Measurements from ENCODE around the gene CCDC34.

CCDC34 gene

DNA sequence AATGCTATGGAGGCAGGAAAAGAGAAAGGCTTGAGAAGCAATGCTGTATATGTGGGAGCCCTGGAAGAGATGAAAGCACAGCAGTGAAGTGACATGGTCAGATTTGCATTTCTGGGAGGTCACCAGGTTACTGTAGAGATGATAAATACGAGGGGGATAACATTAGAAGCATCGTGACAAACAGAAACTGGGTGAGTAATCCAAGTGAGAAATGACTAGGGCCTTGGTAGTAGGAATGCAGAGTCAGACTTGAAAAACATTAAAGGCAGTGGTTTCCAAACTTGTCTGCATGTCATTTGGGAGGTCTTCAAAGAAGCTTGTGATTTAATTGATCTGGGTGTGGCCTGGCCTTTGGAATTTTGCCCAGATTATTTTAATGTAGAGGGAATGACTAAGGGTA, 43.9 kb downstream of the CCDC34 start:
- TF ChIP-seq, protein P1, sequence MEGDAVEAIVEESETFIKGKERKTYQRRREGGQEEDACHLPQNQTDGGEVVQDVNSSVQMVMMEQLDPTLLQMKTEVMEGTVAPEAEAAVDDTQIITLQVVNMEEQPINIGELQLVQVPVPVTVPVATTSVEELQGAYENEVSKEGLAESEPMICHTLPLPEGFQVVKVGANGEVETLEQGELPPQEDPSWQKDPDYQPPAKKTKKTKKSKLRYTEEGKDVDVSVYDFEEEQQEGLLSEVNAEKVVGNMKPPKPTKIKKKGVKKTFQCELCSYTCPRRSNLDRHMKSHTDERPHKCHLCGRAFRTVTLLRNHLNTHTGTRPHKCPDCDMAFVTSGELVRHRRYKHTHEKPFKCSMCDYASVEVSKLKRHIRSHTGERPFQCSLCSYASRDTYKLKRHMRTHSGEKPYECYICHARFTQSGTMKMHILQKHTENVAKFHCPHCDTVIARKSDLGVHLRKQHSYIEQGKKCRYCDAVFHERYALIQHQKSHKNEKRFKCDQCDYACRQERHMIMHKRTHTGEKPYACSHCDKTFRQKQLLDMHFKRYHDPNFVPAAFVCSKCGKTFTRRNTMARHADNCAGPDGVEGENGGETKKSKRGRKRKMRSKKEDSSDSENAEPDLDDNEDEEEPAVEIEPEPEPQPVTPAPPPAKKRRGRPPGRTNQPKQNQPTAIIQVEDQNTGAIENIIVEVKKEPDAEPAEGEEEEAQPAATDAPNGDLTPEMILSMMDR (IDR thresholded peaks at IDR 0.05; ENCODE audit: control insufficient read depth, insufficient read depth, low read depth, low read length, missing control alignments) = no peak
- no peak for DNase-seq (ENCODE audit: low read depth)
- no peak overlapping the region for H3K4me3 ChIP-seq (ENCODE audit: control insufficient read depth, low read depth, low read length)

DNA sequence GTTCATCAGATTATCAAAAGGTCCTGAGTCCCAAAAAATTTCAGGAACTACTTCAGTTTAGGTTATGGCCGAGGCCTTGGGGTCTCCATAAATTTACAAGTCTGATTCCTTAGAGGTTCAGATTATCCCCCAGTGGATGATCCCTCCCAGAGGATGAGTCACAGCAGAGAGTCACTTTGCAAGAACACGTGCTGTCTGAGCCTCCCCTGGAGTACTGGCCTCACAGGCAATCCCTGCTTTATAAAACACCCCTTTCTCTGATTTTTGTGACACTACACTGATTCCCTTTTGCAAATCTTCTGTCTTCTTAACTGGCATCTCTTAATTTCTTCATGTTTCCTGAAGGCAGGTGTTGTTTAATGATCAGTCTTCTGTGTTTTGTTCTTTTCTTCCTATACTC, 45.3 kb downstream of the CCDC34 start:
- no peak for DNase-seq (ENCODE audit: low read depth)
- TF ChIP-seq, protein P1 (IDR thresholded peaks at IDR 0.05; ENCODE audit: control insufficient read depth, insufficient read depth, low read depth, low read length, missing control alignments) = no peak
- H3K4me3 ChIP-seq (ENCODE audit: control insufficient read depth, low read depth, low read length) = no peak overlapping the region

DNA sequence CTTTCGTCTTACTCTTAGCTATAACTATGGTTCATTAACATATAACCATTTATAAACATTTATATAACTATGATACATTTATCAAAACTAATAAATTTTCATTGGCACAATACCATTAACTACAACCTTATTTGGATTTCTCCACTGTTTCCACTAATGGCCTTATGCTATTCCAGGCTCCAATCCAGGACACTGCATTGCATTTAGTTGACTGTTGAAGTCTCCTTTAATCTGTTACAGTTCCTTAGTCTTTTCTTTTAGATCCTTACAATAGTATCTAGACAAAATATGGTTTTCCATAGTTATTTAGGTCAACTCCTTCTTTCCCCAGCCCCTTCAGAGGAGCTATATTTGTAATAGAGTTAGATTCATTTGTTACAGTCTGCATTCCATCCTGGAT, 47.2 kb downstream of the CCDC34 start:
- H3K4me3 ChIP-seq (ENCODE audit: control insufficient read depth, low read depth, low read length) = no peak overlapping the region
- TF ChIP-seq, protein P1 (IDR thresholded peaks at IDR 0.05; ENCODE audit: control insufficient read depth, insufficient read depth, low read depth, low read length, missing control alignments) = no peak
- no peak for DNase-seq (ENCODE audit: low read depth)

DNA sequence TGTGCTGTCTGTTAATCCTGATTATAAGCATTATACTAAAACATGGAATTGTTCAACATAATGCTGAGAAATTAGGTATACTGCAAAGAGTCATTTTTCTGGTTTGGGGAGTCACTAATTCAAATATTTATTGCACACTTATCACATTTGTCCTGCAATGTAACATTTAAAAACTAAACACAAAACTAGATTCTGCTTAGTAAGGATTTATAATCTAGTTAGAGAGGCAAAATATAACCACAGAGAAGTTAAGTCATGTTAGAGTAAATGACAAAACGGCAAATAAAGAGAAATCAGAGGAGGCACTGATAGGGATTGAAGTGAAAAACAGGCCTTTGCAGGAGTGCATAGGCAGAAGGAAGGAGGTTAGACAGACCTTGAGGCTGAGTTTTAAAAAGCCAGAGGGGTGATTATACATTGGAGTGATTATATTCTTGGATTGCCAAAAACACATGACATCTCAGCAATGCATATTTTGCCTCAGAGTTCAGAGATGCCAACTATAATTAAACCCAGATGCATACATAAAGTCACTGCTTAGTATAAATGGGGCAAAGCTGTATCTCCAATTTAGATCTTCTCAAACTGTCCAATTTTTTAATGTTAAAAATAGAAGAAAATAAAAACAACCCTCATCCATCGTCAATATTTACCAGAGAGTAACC, 49.7 kb downstream of the CCDC34 start:
- no peak overlapping the region for H3K4me3 ChIP-seq (ENCODE audit: control insufficient read depth, low read depth, low read length)
- TF ChIP-seq, protein P1 (IDR thresholded peaks at IDR 0.05; ENCODE audit: control insufficient read depth, insufficient read depth, low read depth, low read length, missing control alignments) = no peak
- DNase-seq (ENCODE audit: low read depth) = peak; percentile 27

DNA sequence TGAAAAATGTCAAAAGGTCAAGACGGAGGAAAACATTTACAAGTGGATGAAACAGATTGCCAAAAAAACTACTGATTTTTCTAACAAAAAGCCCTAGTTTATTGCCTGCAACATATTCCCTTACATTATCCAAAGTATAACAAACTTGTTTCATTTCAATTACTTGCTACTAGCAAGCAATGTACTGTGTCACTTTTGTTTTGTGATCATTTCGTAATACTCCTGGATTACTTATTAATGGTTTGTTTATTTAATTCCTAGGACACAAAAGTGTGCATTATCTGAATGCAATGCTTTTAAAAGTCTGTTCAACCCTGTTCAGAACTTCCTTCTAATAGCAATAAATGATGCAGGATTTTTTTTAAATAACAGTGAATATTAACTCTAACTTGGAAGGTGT, 50.9 kb downstream of the CCDC34 start:
- no peak overlapping the region for H3K4me3 ChIP-seq (ENCODE audit: control insufficient read depth, low read depth, low read length)
- no peak for DNase-seq (ENCODE audit: low read depth)
- TF ChIP-seq, protein P1 (IDR thresholded peaks at IDR 0.05; ENCODE audit: control insufficient read depth, insufficient read depth, low read depth, low read length, missing control alignments) = no peak

DNA sequence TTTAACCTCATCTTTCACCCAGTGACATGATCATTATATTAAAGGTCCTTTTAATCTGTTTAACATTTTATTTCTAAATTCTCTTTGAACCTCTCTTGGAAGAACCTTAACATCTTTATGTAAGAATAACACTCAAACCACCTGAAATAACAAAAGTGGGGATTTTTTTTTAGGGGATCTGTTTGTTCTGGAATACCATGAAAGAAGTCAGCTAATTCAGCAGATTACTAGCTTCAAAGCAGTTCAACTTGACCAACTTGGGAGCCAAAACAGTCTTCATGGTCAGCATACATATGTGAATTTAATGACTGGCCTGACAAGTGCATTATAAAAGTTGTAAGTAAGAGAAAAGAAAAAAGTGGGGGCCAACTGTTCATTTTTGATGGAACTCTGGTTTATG, 52.3 kb downstream of the CCDC34 start:
- TF ChIP-seq, protein P1 (IDR thresholded peaks at IDR 0.05; ENCODE audit: control insufficient read depth, insufficient read depth, low read depth, low read length, missing control alignments) = no peak
- H3K4me3 ChIP-seq (ENCODE audit: control insufficient read depth, low read depth, low read length) = no peak overlapping the region
- no peak for DNase-seq (ENCODE audit: low read depth)
